ENCODE measurements around the gene RANGRF. TPM values are rescaled to one million over a fixed set of nuclear protein-coding genes. Genes with fewer than 3 reads are reported as not detected.

The RANGRF gene
- total RNA-seq, 4 donors from 2014 or later = 26.5 to 43.6 (median 34.4) TPM

DNA sequence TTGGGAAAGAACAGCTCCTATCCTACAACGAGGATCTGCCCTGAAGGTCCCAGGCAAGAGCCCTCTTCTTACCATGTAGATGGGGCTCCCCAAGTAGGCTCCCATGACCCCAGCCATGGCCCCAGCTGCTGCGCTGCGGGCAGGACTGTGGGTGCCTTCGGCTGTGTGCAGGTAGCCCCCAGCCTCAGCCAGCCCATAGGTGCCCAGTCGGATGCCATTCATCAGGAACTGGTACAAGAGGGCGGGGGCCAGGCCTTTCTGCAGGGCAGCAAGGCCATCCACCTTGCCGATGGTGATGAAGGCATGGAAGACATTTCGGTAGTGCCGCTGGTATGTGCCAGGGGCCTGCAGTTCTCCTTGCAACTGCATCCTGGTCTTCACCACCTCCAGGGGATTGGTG, 5.9 kb downstream of the RANGRF start:
- no CpG with 5 or more reads among the region's 9 CpGs for WGBS
- no peaks in the 10 kb centered on the region for H3K9me3 ChIP-seq
- intact Hi-C loops (cut with DNase I) = no loop called here
- peaks cover 14 to 36% (median 25%) of the 10 kb centered on the region in 4 donors for H3K4me1 ChIP-seq
- no peaks in the 10 kb centered on the region for H3K27me3 ChIP-seq
- H3K4me3 ChIP-seq = peak overlapping the region in 1 of 4 donors; percentile 75
- peaks cover 0 to 5% (median 0%) of the 10 kb centered on the region in 4 donors for H3K36me3 ChIP-seq
- TF ChIP-seq POLR2A (IDR thresholded peaks at IDR 0.05; ENCODE audit: low read depth) (no peak), POLR2AphosphoS5 (IDR thresholded peaks at IDR 0.05) (no peak), EP300 (IDR thresholded peaks at IDR 0.05) (no peak)
- TF ChIP-seq, protein P1, sequence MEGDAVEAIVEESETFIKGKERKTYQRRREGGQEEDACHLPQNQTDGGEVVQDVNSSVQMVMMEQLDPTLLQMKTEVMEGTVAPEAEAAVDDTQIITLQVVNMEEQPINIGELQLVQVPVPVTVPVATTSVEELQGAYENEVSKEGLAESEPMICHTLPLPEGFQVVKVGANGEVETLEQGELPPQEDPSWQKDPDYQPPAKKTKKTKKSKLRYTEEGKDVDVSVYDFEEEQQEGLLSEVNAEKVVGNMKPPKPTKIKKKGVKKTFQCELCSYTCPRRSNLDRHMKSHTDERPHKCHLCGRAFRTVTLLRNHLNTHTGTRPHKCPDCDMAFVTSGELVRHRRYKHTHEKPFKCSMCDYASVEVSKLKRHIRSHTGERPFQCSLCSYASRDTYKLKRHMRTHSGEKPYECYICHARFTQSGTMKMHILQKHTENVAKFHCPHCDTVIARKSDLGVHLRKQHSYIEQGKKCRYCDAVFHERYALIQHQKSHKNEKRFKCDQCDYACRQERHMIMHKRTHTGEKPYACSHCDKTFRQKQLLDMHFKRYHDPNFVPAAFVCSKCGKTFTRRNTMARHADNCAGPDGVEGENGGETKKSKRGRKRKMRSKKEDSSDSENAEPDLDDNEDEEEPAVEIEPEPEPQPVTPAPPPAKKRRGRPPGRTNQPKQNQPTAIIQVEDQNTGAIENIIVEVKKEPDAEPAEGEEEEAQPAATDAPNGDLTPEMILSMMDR (IDR thresholded peaks at IDR 0.05) = no peak
- no peak for DNase-seq (ENCODE audit: extremely low spot score)
- peak overlapping the region; percentile 87 to 91 (median 90) for H3K27ac ChIP-seq (replicated peaks in 1 of 4)

DNA sequence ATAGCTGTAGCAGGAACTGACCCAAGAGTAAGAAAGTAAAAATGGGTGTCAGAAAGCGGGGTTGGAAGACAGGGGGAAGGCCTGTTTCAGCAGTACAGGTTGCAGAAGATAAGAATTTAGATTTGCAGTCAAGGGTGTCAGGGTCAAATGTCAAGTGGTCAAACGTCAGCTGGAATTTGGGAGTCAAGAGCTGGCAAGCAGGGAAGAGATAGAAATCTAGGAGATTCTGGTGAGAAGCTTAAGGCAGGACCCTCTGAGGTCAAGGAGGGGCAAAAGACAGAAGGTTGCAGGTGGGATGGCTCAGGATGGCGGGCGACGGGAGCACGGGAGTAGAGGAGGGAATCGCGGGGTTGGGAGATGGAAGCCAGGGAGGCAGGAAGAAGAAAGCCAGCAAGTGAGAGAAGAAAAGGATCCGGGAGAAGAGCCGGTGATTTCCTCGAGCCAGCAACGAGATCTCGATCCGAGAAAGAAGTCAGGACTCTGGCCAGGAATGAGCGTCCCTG, 6.4 kb downstream of the RANGRF start:
- Histone ChIP-seq H3K27me3 (no peaks in the 10 kb centered on the region), H3K36me3 (peaks cover 0 to 5% (median 0%) of the 10 kb centered on the region in 4 donors), H3K27ac (replicated peaks in 1 of 4) (peak overlapping the region; percentile 87 to 91 (median 90)), H3K4me3 (peak overlapping the region; percentile 61 to 81 (median 72)), H3K9me3 (no peaks in the 10 kb centered on the region), H3K4me1 (peaks cover 10 to 31% (median 20%) of the 10 kb centered on the region in 4 donors)
- WGBS = 6% methylated on average over 14 of the region's 15 CpGs
- no peak for TF ChIP-seq EP300 (IDR thresholded peaks at IDR 0.05)
- TF ChIP-seq, protein P1 (IDR thresholded peaks at IDR 0.05) = no peak
- no peak for DNase-seq (ENCODE audit: extremely low spot score)
- intact Hi-C loops (cut with DNase I) = no loop called here

DNA sequence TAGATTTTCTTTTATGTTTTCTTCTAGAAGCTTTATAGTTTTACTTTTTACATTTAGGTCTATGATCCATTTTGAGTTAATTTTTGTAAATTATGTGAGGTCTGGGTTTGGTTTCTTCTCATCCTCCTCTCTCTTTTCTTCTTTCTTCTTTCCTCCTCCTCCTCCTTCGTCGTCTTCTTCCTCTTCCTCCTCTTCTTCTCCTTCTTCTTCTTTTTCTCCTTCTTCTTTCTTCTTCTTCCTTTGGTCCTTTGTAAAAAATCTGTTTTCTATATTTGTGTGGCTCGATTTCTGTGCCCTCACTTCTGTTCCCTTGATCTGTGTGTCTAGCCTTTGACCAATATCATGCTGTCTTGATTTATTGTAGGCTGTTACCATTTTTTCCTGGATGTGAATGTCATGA, 11.8 kb downstream of the RANGRF start:
- Histone ChIP-seq H3K4me1 (peaks cover 3 to 13% (median 6%) of the 10 kb centered on the region in 4 donors), H3K27me3 (no peaks in the 10 kb centered on the region), H3K36me3 (no peaks in the 10 kb centered on the region), H3K27ac (replicated peaks in 1 of 4) (no peak overlapping the region), H3K9me3 (no peaks in the 10 kb centered on the region), H3K4me3 (no peak overlapping the region)
- intact Hi-C loops (cut with DNase I) = no loop called here
- WGBS = 47% methylated on average over 3 of the region's 3 CpGs
- TF ChIP-seq POLR2AphosphoS5 (IDR thresholded peaks at IDR 0.05) (no peak), POLR2A (IDR thresholded peaks at IDR 0.05; ENCODE audit: low read depth) (no peak), EP300 (IDR thresholded peaks at IDR 0.05) (no peak)
- TF ChIP-seq, protein P1 (IDR thresholded peaks at IDR 0.05) = no peak
- DNase-seq (ENCODE audit: extremely low spot score) = no peak

DNA sequence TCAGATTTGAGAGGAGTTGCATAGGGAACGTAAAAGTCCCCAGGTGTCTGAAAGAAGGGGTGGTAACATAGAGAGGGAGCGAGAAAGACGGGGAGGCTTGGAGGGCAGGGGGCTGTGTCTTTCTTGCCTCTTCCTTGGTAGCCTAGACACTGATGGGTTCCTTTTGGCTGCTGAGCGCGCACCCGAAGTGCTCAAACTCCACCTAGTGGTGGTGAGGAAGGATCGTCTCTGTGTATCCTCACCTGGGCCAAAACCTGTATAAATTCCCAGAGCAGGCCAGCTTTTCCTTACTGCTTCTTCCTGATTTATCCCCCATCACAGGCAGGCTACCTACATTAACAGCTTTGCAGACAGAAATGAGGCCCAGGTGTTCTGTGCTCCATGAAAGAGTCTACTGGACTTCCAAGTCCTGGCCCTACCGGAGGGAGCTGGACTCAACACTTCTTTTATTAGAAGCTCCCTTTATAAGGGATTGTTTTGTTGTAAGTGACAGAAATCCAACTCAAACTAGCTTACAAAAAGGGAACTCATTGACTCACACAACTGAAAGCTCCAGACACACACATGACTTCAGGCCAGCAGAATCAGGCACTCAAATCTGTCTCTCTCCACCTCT, 12.3 kb downstream of the RANGRF start:
- H3K27me3 ChIP-seq = no peaks in the 10 kb centered on the region
- H3K9me3 ChIP-seq = no peaks in the 10 kb centered on the region
- intact Hi-C loops (cut with DNase I) = no loop called here
- H3K4me1 ChIP-seq = peaks cover 2 to 11% (median 5%) of the 10 kb centered on the region in 4 donors
- 12% methylated on average over 8 of the region's 8 CpGs for WGBS
- no peak overlapping the region for H3K27ac ChIP-seq (replicated peaks in 1 of 4)
- no peaks in the 10 kb centered on the region for H3K36me3 ChIP-seq
- no peak for DNase-seq (ENCODE audit: extremely low spot score)
- TF ChIP-seq EP300 (IDR thresholded peaks at IDR 0.05) = no peak
- TF ChIP-seq, protein P1 (IDR thresholded peaks at IDR 0.05) = peak; percentile 77 to 83 (median 79)
- no peak for TF ChIP-seq POLR2A (IDR thresholded peaks at IDR 0.05; ENCODE audit: low read depth)
- peak; percentile 52 to 72 for TF ChIP-seq POLR2AphosphoS5 (IDR thresholded peaks at IDR 0.05)
- H3K4me3 ChIP-seq = no peak overlapping the region
